T-cell (primary cell): ENCODE results near the gene SMG6. TPM values are rescaled to one million over a fixed set of nuclear protein-coding genes. Genes with fewer than 3 reads are reported as not detected.
"Not testable (repeated sequence)": the region's sequence is repeated elsewhere in the genome, so short reads cannot be mapped to it uniquely, and the experiment has no call there.

Experiments
- ATAC-seq, 4 experiments: fragments of 200-7000 bp in 3 of 4; fragments of 150-1000 bp in 1 of 4; cut with Tn5 transposase; replicated peaks in 1 of 4; 1 replicate in 3 of 4; 2 replicates in 1 of 4; pipeline ENCODE4 v1.10.0; 2021; ENCODE audit warnings: moderate library complexity in 3 of 4, mild to moderate bottlenecking in 2 of 4, moderate number of reproducible peaks in 1 of 4
- CTCF ChIA-PET, 2 donors: fragments of 300-600 bp; sonication (Branson Sonifier 250); formaldehyde crosslinking; loops; one replicate each; lab custom pipeline; 2022; ENCODE audit warnings: antibody characterized with exemption in 2 of 2; lab: Charles Lee
- POLR2A ChIA-PET, 2 donors: fragments of 300-600 bp; sonication (Branson Sonifier 250); formaldehyde crosslinking; loops; one replicate each; lab custom pipeline; 2022; ENCODE audit warnings: antibody characterized with exemption in 2 of 2; lab: Charles Lee
- DNase-seq, 35 experiments: peaks; one replicate each; pipeline versions ENCODE4 v3.0.0 to v3.0.0-alpha.2; 2013 to 2023
- H3K27ac ChIP-seq: one replicate; pipeline ENCODE4 v1.5.1; 2013; ENCODE audit warnings: low read length
- H3K27me3 ChIP-seq, 2 experiments: replicated peaks in 1 of 2; 1 replicate in 1 of 2; 2 replicates in 1 of 2; pipeline versions ENCODE4 v1.6.1 to v1.7.0; 2013; ENCODE audit warnings: low read length in 1 of 2, mixed read lengths in 1 of 2; ENCODE audit not compliant: control insufficient read depth in 2 of 2, insufficient read depth in 2 of 2; ENCODE audit errors: extremely low read depth in 1 of 2
- H3K36me3 ChIP-seq, 2 donors: 1 replicate in 1 of 2; 2 replicates in 1 of 2; pipeline versions ENCODE4 v1.6.1 to v1.7.0; 2013; ENCODE audit warnings: low read length in 1 of 2; ENCODE audit not compliant: control insufficient read depth in 2 of 2, insufficient read depth in 1 of 2; ENCODE audit errors: extremely low read depth in 1 of 2
- H3K4me1 ChIP-seq, 2 experiments: 1 replicate in 1 of 2; 2 replicates in 1 of 2; pipeline versions ENCODE4 v1.6.1 to v1.7.0; 2013; ENCODE audit warnings: low read length in 2 of 2, mixed read lengths in 1 of 2; ENCODE audit not compliant: insufficient read depth in 2 of 2, control insufficient read depth in 1 of 2; ENCODE audit errors: extremely low read depth in 1 of 2
- H3K4me3 ChIP-seq, 2 donors: 1 replicate in 1 of 2; 2 replicates in 1 of 2; pipeline versions ENCODE4 v1.5.1 to v1.7.0; 2013; ENCODE audit warnings: mild to moderate bottlenecking in 2 of 2, low read length in 1 of 2, moderate library complexity in 1 of 2; ENCODE audit not compliant: control insufficient read depth in 1 of 2; ENCODE audit errors: extremely low read depth in 1 of 2
- H3K9me3 ChIP-seq: 2 replicates; pipeline ENCODE4 v1.7.0; 2013
- H3K27ac Mint-ChIP-seq, 2 donors: one replicate each; pipeline ENCODE4 v1.8.0; 2020 to 2021; ENCODE audit warnings: mild to moderate bottlenecking in 2 of 2, mixed read lengths in 2 of 2
- H3K27me3 Mint-ChIP-seq, 2 donors: one replicate each; pipeline ENCODE4 v1.8.0; 2021 to 2022; ENCODE audit warnings: mixed read lengths in 2 of 2
- H3K36me3 Mint-ChIP-seq: one replicate; pipeline ENCODE4 v1.8.0; 2021; ENCODE audit warnings: mixed read lengths
- H3K4me1 Mint-ChIP-seq, 3 donors: one replicate each; pipeline ENCODE4 v1.8.0; 2020 to 2022; ENCODE audit warnings: mixed read lengths in 3 of 3, mild to moderate bottlenecking in 1 of 3
- H3K4me3 Mint-ChIP-seq, 3 donors: one replicate each; pipeline ENCODE4 v1.8.0; 2020 to 2022; ENCODE audit warnings: mild to moderate bottlenecking in 3 of 3, mixed read lengths in 3 of 3, moderate library complexity in 3 of 3
- H3K9me3 Mint-ChIP-seq, 3 donors: one replicate each; pipeline ENCODE4 v1.8.0; 2020 to 2022; ENCODE audit warnings: mixed read lengths in 3 of 3
- WGBS: methylation state at CpG from one replicate; pipeline ENCODE4 v1.1.5; 2013; ENCODE audit warnings: missing lambda C conversion rate; ENCODE audit not compliant: insufficient coverage; 5-methylcytosine and 5-hydroxymethylcytosine counted together
- total RNA-seq, 35 experiments: library from RNA in 6 of 35; stranded (reverse) in 6 of 35; fragments of 120-200 nt in 1 of 35; gene quantifications; one replicate each; pipeline versions ENCODE4 v1.2.1 to v1.2.4 and lab custom pipeline; 2013 to 2026

SMG6 gene
- total RNA-seq, 5 donors from 2014 or later (not counting 1 experiment from before 2014, with no cell fraction given) = 42.7 to 55.4 (median 45.9) TPM

DNA sequence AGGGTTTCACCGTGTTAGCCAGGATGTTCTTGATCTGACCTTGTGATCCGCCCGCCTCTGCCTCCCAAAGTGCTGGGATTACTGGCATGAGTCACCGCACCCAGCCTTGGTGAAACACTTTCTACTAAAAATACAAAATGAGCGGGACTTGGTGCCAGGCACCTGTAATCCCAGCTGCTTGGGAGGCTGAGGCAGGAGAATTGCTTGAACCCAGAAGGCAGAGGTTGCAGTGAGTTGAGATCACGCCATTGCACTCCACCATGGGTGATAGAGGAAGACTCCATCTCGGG is 13.3 kb upstream of the SMG6 start:
- POLR2A ChIA-PET, H3K36me3 Mint-ChIP-seq, ATAC-seq, H3K9me3 Mint-ChIP-seq, CTCF ChIA-PET, H3K27ac ChIP-seq, H3K27ac Mint-ChIP-seq, H3K27me3 Mint-ChIP-seq, H3K36me3 ChIP-seq, H3K4me3 ChIP-seq, H3K4me1 ChIP-seq, DNase-seq, H3K4me3 Mint-ChIP-seq, H3K4me1 Mint-ChIP-seq, H3K9me3 ChIP-seq, H3K27me3 ChIP-seq: not testable (repeated sequence)
- WGBS = no CpG with 5 or more reads among the region's 7 CpGs

DNA sequence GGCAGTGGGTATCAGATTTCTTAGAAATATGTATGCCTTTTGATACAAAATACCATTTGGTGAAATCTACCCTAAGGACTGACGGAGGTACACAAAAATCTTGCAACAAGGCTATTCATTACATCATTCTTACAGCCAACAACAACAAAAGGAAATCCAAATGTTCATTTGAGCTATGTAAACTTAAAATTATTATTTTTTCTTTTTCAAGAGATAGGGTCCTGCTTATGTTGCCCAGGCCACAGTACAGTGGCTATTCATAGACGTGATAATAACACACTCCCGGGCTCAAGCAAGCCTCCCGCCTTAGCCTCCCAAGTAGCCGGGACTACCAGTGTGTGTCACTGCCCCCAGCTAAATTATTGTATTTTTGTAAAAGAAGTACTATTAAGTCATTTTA is 9.2 kb upstream of the SMG6 start:
- WGBS = no CpG with 5 or more reads among the region's 5 CpGs
- DNase-seq (no peak), ATAC-seq (no peak)
- ChIA-PET CTCF (no interaction called here), POLR2A (no interaction called here)
- no peaks in the 10 kb centered on the region for H3K36me3 Mint-ChIP-seq
- no peaks in the 10 kb centered on the region for H3K9me3 Mint-ChIP-seq
- H3K27ac Mint-ChIP-seq = no peak overlapping the region
- H3K4me1 Mint-ChIP-seq = peaks cover 3 to 6% (median 5%) of the 10 kb centered on the region in 3 donors
- H3K27me3 ChIP-seq = no peaks in the 10 kb centered on the region
- H3K9me3 ChIP-seq = no peaks in the 10 kb centered on the region
- no peak overlapping the region for H3K27ac ChIP-seq
- no peaks in the 10 kb centered on the region for H3K36me3 ChIP-seq
- H3K4me1 ChIP-seq = no peaks in the 10 kb centered on the region
- no peak overlapping the region for H3K4me3 ChIP-seq
- no peak overlapping the region for H3K4me3 Mint-ChIP-seq
- no peaks in the 10 kb centered on the region for H3K27me3 Mint-ChIP-seq

GRCh38 chr17:2309338-2310154 is 6.0 kb upstream of the SMG6 start:
- peaks cover 10 to 24% (median 11%) of the 10 kb centered on the region in 3 donors for H3K4me1 Mint-ChIP-seq
- H3K27me3 ChIP-seq = no peaks in the 10 kb centered on the region
- H3K27ac ChIP-seq = no peak overlapping the region
- ChIA-PET CTCF (no interaction called here), POLR2A (no interaction called here)
- H3K4me3 Mint-ChIP-seq = no peak overlapping the region
- no peak overlapping the region for H3K27ac Mint-ChIP-seq
- no peaks in the 10 kb centered on the region for H3K9me3 ChIP-seq
- no CpG with 5 or more reads among the region's 6 CpGs for WGBS
- peaks cover 0 to under 1% of the 10 kb centered on the region in 2 experiments for H3K4me1 ChIP-seq
- no peak overlapping the region for H3K4me3 ChIP-seq
- H3K27me3 Mint-ChIP-seq = no peaks in the 10 kb centered on the region
- no peak for ATAC-seq
- no peaks in the 10 kb centered on the region for H3K36me3 Mint-ChIP-seq
- DNase-seq = no peak
- no peaks in the 10 kb centered on the region for H3K9me3 Mint-ChIP-seq
- H3K36me3 ChIP-seq = no peaks in the 10 kb centered on the region

DNA sequence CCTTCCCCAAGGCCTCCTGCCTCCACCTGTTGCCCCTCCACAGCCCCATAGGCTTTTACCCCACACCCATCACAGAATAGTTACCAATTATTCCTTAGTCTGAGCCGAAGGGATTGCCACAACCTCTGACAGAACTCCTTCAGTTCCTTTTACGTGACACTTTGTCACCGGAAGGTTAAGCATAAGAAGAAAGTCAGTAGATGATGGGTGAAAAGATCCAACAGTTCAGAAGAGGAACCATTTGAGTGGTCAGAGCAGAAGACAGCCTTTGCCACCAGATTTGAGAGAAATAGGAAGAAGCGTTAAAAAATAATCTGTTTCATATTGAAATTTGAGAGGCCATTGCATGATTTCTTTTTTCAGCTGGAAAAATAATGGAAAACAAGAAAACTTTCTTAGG is 1.3 kb upstream of the SMG6 start:
- H3K27ac ChIP-seq = no peak overlapping the region
- ChIA-PET POLR2A (no interaction called here), CTCF (no interaction called here)
- no peak for DNase-seq
- H3K27me3 Mint-ChIP-seq = no peaks in the 10 kb centered on the region
- H3K4me3 ChIP-seq = no peak overlapping the region
- H3K4me1 Mint-ChIP-seq = peaks cover 39 to 54% (median 39%) of the 10 kb centered on the region in 3 donors
- no peaks in the 10 kb centered on the region for H3K9me3 ChIP-seq
- H3K9me3 Mint-ChIP-seq = no peaks in the 10 kb centered on the region
- peaks cover 0 to 5% of the 10 kb centered on the region in 2 donors for H3K36me3 ChIP-seq
- 100% methylated on average over 2 of the region's 4 CpGs for WGBS
- peak overlapping the region; percentile 66 to 85 (median 71) for H3K4me3 Mint-ChIP-seq
- H3K27ac Mint-ChIP-seq = no peak overlapping the region
- H3K36me3 Mint-ChIP-seq = peaks cover 7% of the 10 kb centered on the region
- H3K4me1 ChIP-seq = peaks cover 7 to 26% of the 10 kb centered on the region in 2 experiments
- H3K27me3 ChIP-seq = no peaks in the 10 kb centered on the region
- ATAC-seq = no peak

- peak overlapping the region; percentile 85 to 92 (median 88) for H3K4me3 Mint-ChIP-seq
- no peaks in the 10 kb centered on the region for H3K27me3 Mint-ChIP-seq
- peak overlapping the region; percentile 75 to 86 for H3K27ac Mint-ChIP-seq
- peaks cover 46 to 59% (median 51%) of the 10 kb centered on the region in 3 donors for H3K4me1 Mint-ChIP-seq
- DNase-seq = peak in 7 of 35 experiments; percentile 2 to 43 (median 15)
- H3K27ac ChIP-seq = peak overlapping the region; percentile 27
- no peaks in the 10 kb centered on the region for H3K9me3 Mint-ChIP-seq
- no peaks in the 10 kb centered on the region for H3K9me3 ChIP-seq
- CTCF ChIA-PET = interaction anchor here (0.6 to 1.2 kb wide), 2 partner anchors 50 to 104 kb away, joined by 4 to 5 read pairs; no protein-coding TSS in a partner anchor
- ATAC-seq = peak in 2 of 4 experiments; percentile 2 to 8
- H3K4me3 ChIP-seq = peak overlapping the region; percentile 73 to 90
- POLR2A ChIA-PET = interaction anchor here in 1 of 2 donors (0.6 kb wide), 1 partner anchor 199 kb away, joined by 7 read pairs; no protein-coding TSS in a partner anchor
- no peaks in the 10 kb centered on the region for H3K27me3 ChIP-seq
- H3K4me1 ChIP-seq = peaks cover 7 to 29% of the 10 kb centered on the region in 2 experiments
- H3K36me3 ChIP-seq = peaks cover 7 to 23% of the 10 kb centered on the region in 2 donors
- H3K36me3 Mint-ChIP-seq = peaks cover 16% of the 10 kb centered on the region
- 6% methylated on average over 7 of the region's 12 CpGs for WGBS
These were observed 794 bp downstream of the SMG6 start for GRCh38 chr17:2302778-2303203.

- H3K27me3 ChIP-seq = no peaks in the 10 kb centered on the region
- H3K9me3 Mint-ChIP-seq = no peaks in the 10 kb centered on the region
- no peak overlapping the region for H3K27ac ChIP-seq
- H3K27ac Mint-ChIP-seq = no peak overlapping the region
- no peak for ATAC-seq
- POLR2A ChIA-PET = no interaction called here
- 94% methylated on average over 22 of the region's 22 CpGs for WGBS
- peaks cover 7 to 29% of the 10 kb centered on the region in 2 experiments for H3K4me1 ChIP-seq
- no peak for DNase-seq
- no peak overlapping the region for H3K4me3 Mint-ChIP-seq
- CTCF ChIA-PET = no interaction called here
- no peak overlapping the region for H3K4me3 ChIP-seq
- H3K36me3 Mint-ChIP-seq = peaks cover 41% of the 10 kb centered on the region
- H3K27me3 Mint-ChIP-seq = no peaks in the 10 kb centered on the region
- H3K4me1 Mint-ChIP-seq = peaks cover 66 to 67% (median 66%) of the 10 kb centered on the region in 3 donors
- H3K36me3 ChIP-seq = peaks cover 16 to 51% of the 10 kb centered on the region in 2 donors
- H3K9me3 ChIP-seq = no peaks in the 10 kb centered on the region
These were observed 3.8 kb downstream of the SMG6 start for GRCh38 chr17:2299756-2300155.
